ENCODE results near the gene ABCC8.

DNA sequence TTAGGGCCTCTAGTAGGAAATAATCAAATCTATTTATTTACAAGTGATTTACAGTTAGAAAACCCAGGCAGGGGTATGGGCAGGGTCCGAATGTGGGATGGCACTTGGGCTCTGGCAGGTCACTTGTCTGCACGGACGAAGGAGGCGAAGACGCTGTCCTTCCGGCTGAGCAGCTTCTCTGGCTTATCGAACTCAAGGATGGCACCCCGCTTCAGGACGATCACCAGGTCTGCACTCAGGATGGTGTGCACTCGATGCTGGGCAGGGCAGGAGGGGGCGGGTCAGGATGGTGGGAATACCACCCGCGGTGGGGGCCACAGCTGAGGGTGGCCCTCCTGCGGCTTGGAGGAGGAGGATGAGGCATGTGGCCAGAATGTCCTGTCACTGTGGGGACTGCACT, 83.8 kb downstream of the ABCC8 start:
- no peak for TF ChIP-seq POLR2A (IDR thresholded peaks at IDR 0.05; ENCODE audit: low read depth, low read length)
- TF ChIP-seq POLR2AphosphoS5 (IDR thresholded peaks at IDR 0.05; ENCODE audit: low read depth, low read length): no peak

Data from GM12892 (cell line).